K562 (cell line): ENCODE data around the gene IP6K2. TPM values are rescaled to one million over a fixed set of nuclear protein-coding genes. Genes with fewer than 3 reads are reported as not detected.

Experiments
- HDAC1 ChIP-seq, 2 experiments: fragments of 450-650 bp; IDR thresholded peaks; 2 replicates each; pipeline ENCODE4 v1.6.1; 2016 to 2017; ENCODE audit warnings: inconsistent platforms in 1 of 2, mild to moderate bottlenecking in 1 of 2, moderate library complexity in 1 of 2
- HMG20A ChIP-seq: fragments of 450-650 bp; formaldehyde crosslinking; conservative IDR thresholded peaks from 2 replicates; pipeline ENCODE4 v1.4.0; 2020; ENCODE audit warnings: mild to moderate bottlenecking, mixed read lengths
- KDM5B ChIP-seq: fragments of 200-600 bp; sonication (generic); IDR thresholded peaks from 2 replicates; pipeline ENCODE4 v1.6.1; 2012; ENCODE audit warnings: low read depth, mild to moderate bottlenecking, moderate library complexity, low read length, control low read depth, inconsistent platforms; ENCODE audit not compliant: insufficient replicate concordance
- KLF1 ChIP-seq: fragments of 450-650 bp; IDR thresholded peaks from 2 replicates; pipeline ENCODE4 v1.6.1; 2016; ENCODE audit warnings: missing genetic modification characterization, missing compliant biosample characterization
- LEF1 ChIP-seq: fragments of 450-650 bp; IDR thresholded peaks from 2 replicates; pipeline ENCODE4 v1.6.1; 2016; ENCODE audit warnings: mild to moderate bottlenecking
- MEF2A ChIP-seq: IDR thresholded peaks from 2 replicates; pipeline ENCODE4 v1.6.1; 2011; ENCODE audit warnings: low read depth, mild to moderate bottlenecking, low read length, moderate library complexity; ENCODE audit not compliant: control insufficient read depth
- NUFIP1 ChIP-seq: fragments of 450-650 bp; IDR thresholded peaks from 2 replicates; pipeline ENCODE4 v1.6.1; 2018; ENCODE audit not compliant: partially characterized antibody
- PCBP2 ChIP-seq: fragments of 200-400 bp; formaldehyde crosslinking; IDR thresholded peaks from 2 replicates; pipeline ENCODE4 v1.6.1; 2018; ENCODE audit warnings: low read length, low read depth, mild to moderate bottlenecking, moderate library complexity; ENCODE audit not compliant: poor library complexity, severe bottlenecking
- PPARD ChIP-seq: fragments of 250-450 bp; sonication (Bioruptor Pico); IDR thresholded peaks from 2 replicates; pipeline ENCODE4 v1.8.0; 2022; ENCODE audit warnings: inconsistent platforms, mild to moderate bottlenecking, moderate library complexity
- PTBP1 ChIP-seq: fragments of 200-400 bp; formaldehyde crosslinking; IDR thresholded peaks from 2 replicates; pipeline ENCODE4 v1.6.1; 2017; ENCODE audit warnings: low read depth, low read length
- RAD51 ChIP-seq: fragments of 450-650 bp; IDR thresholded peaks from 2 replicates; pipeline ENCODE4 v1.7.1; 2016; ENCODE audit warnings: low read depth, mild to moderate bottlenecking, borderline replicate concordance
- RBM39 ChIP-seq: fragments of 200-400 bp; formaldehyde crosslinking; optimal IDR thresholded peaks from 2 replicates; pipeline ENCODE3; 2018; ENCODE audit warnings: low read depth, low read length
- RUNX1 ChIP-seq: sonication (generic); IDR thresholded peaks from 2 replicates; pipeline ENCODE4 v1.6.1; 2016; ENCODE audit warnings: antibody characterized with exemption, low read depth
- SIN3B ChIP-seq: fragments of 450-650 bp; IDR thresholded peaks from 2 replicates; pipeline ENCODE4 v1.6.1; 2017; ENCODE audit warnings: low read depth, mild to moderate bottlenecking, moderate library complexity
- TAF9B ChIP-seq: fragments of 450-650 bp; IDR thresholded peaks from 2 replicates; pipeline ENCODE4 v1.6.1; 2018; ENCODE audit warnings: mild to moderate bottlenecking; ENCODE audit not compliant: partially characterized antibody
- TBP ChIP-seq: optimal IDR thresholded peaks from 2 replicates; pipeline ENCODE3; 2011; ENCODE audit warnings: low read depth, low read length, improper control_type of control experiment
- TRIM28 ChIP-seq: fragments of 450-650 bp; IDR thresholded peaks from 2 replicates; pipeline ENCODE4 v1.6.1; 2017
- YBX1 ChIP-seq: fragments of 450-650 bp; IDR thresholded peaks from 2 replicates; pipeline ENCODE4 v1.7.1; 2016; ENCODE audit warnings: mild to moderate bottlenecking
- ZFX ChIP-seq: sonication (generic); formaldehyde crosslinking; IDR thresholded peaks from 2 replicates; pipeline ENCODE4 v1.8.0; 2022; ENCODE audit warnings: mild to moderate bottlenecking, missing genetic modification reagents, moderate library complexity
- ZNF146 ChIP-seq: IDR thresholded peaks from one replicate; pipeline ENCODE4 v1.6.1; 2018; ENCODE audit warnings: missing compliant biosample characterization; ENCODE audit not compliant: unreplicated experiment
- ZNF3 ChIP-seq: fragments of 250-450 bp; sonication (Bioruptor Pico); IDR thresholded peaks from 2 replicates; pipeline ENCODE4 v1.5.0; 2021; ENCODE audit warnings: mild to moderate bottlenecking, moderate library complexity
- polyA plus RNA-seq, 8 experiments: library from polyadenylated mRNA; depleted of rRNA in 4 of 8; stranded (reverse) in 5 of 8; unstranded in 3 of 8; fragments of >200 nt; fragmentation: Nextera tagmentation in 2 of 8; fragmentation: Illumina TruSeq in 1 of 8; extraction: Ambion mirVana in 2 of 8; extraction: Trizol in 1 of 8; gene quantifications; 2 replicates each; pipeline versions ENCODE4 v1.2.1 to v1.2.3, GENCODE V29; 2011 to 2014; ENCODE audit warnings: inconsistent platforms in 1 of 8, missing spikeins in 1 of 8
- total RNA-seq, 7 experiments: library from RNA; depleted of rRNA in 6 of 7; stranded (reverse); fragments of >200 nt in 6 of 7; fragmentation: Illumina TruSeq in 2 of 7; extraction: Trizol in 2 of 7; gene quantifications; 2 replicates each; pipeline versions ENCODE4 v1.2.1 to v1.2.3, GENCODE V29; 2011 to 2021; ENCODE audit warnings: low replicate concordance in 1 of 7
- TF ChIP-seq, protein P1 (sequence below), 2 experiments: fragments of 450-650 bp; conservative IDR thresholded peaks; 2 replicates each; pipeline ENCODE4 v1.6.1; 2017; ENCODE audit warnings: mild to moderate bottlenecking in 2 of 2, moderate library complexity in 2 of 2
- TF ChIP-seq, protein P2 (sequence below): sonication (generic); formaldehyde crosslinking; IDR thresholded peaks from 2 replicates; pipeline ENCODE4 v1.8.0; 2022; ENCODE audit warnings: mild to moderate bottlenecking, missing genetic modification reagents

IP6K2 gene
- total and polyA plus RNA-seq, 9 of the 15 experiments (the other 6 are each of a cell fraction or from before 2014, with no cell fraction given) = 19.6 to 78.1 (median 48.0) TPM

DNA sequence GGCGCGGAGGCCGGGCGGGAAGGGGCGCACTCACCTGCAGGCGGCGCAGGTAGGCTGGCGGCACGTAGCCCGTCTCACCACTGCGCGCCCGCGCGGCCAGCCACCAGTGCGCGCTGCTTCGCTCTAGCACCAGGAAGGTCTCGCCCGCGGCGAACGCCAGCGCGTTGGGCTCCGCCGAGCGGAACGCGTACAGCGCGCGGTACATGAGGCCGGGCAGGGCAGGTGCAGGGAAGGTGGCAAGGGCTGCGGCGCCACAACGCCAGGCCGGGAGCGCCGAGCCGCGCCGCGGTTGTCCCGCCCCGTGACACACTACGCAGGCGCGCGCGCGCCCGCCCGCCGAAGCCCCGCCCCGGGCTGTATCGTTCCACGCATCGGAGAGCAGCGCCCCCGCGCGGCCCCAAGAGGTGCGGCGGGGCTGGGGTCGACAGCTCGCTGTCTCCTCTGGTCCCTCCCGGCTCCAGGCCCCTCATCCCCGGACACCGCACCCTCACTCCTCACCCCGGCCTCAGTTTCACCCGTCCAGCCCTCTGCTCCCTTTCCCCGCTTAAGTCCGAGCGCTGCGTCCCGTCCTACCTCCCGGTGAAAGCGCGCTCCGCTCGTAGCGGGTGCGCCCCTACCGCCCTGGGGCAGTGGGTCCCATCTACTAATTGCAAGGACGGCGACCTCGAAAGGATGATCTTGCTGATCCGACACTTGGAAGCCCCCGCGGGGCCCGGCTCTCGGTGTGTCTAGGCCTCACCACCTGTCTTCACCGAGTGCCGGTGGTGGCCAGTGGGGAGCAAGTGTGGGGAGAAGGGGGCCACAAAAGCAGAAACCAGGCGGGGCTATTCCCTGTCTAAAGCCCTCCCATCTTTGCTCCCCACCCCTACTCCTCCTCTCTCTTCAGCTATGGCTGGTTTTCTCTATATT, 31.2 kb downstream of the IP6K2 start, which contains the start of gene NCKIPSD (continued):
- TF ChIP-seq ZFX (CRISPR knock-in tag) = peak; percentile 59
- no peak for TF ChIP-seq RUNX1
- no peak for TF ChIP-seq ZNF3 (CRISPR knock-in tag)
- TF ChIP-seq KDM5B = peak; percentile 89
- TF ChIP-seq, protein P1, sequence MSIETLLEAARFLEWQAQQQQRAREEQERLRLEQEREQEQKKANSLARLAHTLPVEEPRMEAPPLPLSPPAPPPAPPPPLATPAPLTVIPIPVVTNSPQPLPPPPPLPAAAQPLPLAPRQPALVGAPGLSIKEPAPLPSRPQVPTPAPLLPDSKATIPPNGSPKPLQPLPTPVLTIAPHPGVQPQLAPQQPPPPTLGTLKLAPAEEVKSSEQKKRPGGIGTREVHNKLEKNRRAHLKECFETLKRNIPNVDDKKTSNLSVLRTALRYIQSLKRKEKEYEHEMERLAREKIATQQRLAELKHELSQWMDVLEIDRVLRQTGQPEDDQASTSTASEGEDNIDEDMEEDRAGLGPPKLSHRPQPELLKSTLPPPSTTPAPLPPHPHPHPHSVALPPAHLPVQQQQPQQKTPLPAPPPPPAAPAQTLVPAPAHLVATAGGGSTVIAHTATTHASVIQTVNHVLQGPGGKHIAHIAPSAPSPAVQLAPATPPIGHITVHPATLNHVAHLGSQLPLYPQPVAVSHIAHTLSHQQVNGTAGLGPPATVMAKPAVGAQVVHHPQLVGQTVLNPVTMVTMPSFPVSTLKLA (conservative IDR thresholded peaks at IDR 0.05) = peak in 1 of 2 experiments; percentile 41; a peak in 1 of 4 replicates
- no peak for TF ChIP-seq RAD51
- TF ChIP-seq HDAC1 (IDR thresholded peaks at IDR 0.05) = peak in 1 of 2 experiments; percentile 48; a peak in 2 of 4 replicates
- no peak for TF ChIP-seq TAF9B
- no peak for TF ChIP-seq ZNF146 (CRISPR knock-in tag)
- TF ChIP-seq HMG20A (CRISPR knock-in tag) = no peak
- TF ChIP-seq, protein P2, sequence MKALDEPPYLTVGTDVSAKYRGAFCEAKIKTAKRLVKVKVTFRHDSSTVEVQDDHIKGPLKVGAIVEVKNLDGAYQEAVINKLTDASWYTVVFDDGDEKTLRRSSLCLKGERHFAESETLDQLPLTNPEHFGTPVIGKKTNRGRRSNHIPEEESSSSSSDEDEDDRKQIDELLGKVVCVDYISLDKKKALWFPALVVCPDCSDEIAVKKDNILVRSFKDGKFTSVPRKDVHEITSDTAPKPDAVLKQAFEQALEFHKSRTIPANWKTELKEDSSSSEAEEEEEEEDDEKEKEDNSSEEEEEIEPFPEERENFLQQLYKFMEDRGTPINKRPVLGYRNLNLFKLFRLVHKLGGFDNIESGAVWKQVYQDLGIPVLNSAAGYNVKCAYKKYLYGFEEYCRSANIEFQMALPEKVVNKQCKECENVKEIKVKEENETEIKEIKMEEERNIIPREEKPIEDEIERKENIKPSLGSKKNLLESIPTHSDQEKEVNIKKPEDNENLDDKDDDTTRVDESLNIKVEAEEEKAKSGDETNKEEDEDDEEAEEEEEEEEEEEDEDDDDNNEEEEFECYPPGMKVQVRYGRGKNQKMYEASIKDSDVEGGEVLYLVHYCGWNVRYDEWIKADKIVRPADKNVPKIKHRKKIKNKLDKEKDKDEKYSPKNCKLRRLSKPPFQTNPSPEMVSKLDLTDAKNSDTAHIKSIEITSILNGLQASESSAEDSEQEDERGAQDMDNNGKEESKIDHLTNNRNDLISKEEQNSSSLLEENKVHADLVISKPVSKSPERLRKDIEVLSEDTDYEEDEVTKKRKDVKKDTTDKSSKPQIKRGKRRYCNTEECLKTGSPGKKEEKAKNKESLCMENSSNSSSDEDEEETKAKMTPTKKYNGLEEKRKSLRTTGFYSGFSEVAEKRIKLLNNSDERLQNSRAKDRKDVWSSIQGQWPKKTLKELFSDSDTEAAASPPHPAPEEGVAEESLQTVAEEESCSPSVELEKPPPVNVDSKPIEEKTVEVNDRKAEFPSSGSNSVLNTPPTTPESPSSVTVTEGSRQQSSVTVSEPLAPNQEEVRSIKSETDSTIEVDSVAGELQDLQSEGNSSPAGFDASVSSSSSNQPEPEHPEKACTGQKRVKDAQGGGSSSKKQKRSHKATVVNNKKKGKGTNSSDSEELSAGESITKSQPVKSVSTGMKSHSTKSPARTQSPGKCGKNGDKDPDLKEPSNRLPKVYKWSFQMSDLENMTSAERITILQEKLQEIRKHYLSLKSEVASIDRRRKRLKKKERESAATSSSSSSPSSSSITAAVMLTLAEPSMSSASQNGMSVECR (CRISPR knock-in tag) = peak; percentile 61; the same call in 1 of the 2 replicates
- TF ChIP-seq PPARD (CRISPR knock-in tag) = no peak
- TF ChIP-seq PTBP1 = no peak
- no peak for TF ChIP-seq YBX1
- no peak for TF ChIP-seq TRIM28
- no peak for TF ChIP-seq NUFIP1
- TF ChIP-seq PCBP2 = no peak
- TF ChIP-seq SIN3B = 0 out of 2 replicates have a peak, but pooled peaks have one; percentile 33
- no peak for TF ChIP-seq LEF1
- no peak for TF ChIP-seq TBP
- TF ChIP-seq MEF2A = no peak
- TF ChIP-seq RBM39 = no peak
- no peak for TF ChIP-seq KLF1 (tag)
